ENCODE results near the gene PDE6D.

DNA sequence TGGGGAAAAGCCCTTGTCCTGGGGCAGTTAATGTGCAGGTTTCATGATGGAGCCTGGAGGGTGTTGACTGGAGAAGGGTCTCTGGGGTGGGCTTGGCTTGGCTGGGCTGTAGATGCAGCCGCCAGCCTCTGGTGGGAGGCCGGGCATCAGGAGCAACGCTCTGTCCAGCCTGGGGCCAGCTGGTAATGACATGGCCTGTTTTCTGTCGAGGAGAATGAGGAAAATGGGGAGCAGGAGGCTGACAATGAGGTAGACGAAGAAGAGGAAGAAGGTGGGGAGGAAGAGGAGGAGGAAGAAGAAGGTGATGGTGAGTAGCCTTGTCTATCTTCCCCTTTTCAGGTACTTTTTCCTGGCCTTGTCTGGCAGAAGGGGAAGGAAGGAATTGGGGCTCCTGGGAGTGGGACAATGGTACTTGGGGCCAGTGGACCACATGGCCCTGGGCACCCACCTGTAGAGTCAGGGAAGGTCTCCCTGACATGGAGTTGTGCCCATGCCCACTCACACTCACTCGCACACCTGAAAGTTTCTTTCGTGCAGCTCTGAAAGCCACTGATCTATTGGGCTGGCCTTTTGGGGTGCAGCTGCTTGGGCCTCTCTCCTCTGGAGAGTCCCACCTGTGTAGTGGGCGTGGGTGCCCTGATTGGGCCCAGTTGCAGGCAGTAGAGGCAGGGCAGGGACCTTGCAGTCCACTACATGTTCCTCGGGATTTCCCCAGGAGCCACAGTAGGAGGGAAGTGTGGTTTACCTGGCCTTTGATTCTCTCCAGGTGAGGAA, 69.2 kb downstream of the PDE6D start:
- TF ChIP-seq PATZ1 (tag by site-specific recombination; IDR thresholded peaks at IDR 0.05): no peak
- no peak for TF ChIP-seq ZNF785 (tag by site-specific recombination; IDR thresholded peaks at IDR 0.05)
- TF ChIP-seq, protein P1, sequence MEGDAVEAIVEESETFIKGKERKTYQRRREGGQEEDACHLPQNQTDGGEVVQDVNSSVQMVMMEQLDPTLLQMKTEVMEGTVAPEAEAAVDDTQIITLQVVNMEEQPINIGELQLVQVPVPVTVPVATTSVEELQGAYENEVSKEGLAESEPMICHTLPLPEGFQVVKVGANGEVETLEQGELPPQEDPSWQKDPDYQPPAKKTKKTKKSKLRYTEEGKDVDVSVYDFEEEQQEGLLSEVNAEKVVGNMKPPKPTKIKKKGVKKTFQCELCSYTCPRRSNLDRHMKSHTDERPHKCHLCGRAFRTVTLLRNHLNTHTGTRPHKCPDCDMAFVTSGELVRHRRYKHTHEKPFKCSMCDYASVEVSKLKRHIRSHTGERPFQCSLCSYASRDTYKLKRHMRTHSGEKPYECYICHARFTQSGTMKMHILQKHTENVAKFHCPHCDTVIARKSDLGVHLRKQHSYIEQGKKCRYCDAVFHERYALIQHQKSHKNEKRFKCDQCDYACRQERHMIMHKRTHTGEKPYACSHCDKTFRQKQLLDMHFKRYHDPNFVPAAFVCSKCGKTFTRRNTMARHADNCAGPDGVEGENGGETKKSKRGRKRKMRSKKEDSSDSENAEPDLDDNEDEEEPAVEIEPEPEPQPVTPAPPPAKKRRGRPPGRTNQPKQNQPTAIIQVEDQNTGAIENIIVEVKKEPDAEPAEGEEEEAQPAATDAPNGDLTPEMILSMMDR (tag by site-specific recombination; IDR thresholded peaks at IDR 0.05): no peak
- TF ChIP-seq HOXA7 (CRISPR knock-in tag; IDR thresholded peaks at IDR 0.05; ENCODE audit: borderline replicate concordance): no peak
- TF ChIP-seq ZNF138 (tag by site-specific recombination; IDR thresholded peaks at IDR 0.05; ENCODE audit: borderline replicate concordance): no peak
- TF ChIP-seq ZNF629 (tag by site-specific recombination; IDR thresholded peaks at IDR 0.05): no peak

Data from HEK293 (cell line).